Muscle layer of colon (tissue), 2 donors: ENCODE data around the gene SIGMAR1.
"Not testable (repeated sequence)": the region's sequence is repeated elsewhere in the genome, so short reads cannot be mapped to it uniquely, and the experiment has no call there.

Experiments used
- H3K27ac ChIP-seq: one replicate; pipeline ENCODE4 v1.7.0; 2013; ENCODE audit warnings: low read depth, mild to moderate bottlenecking, low read length, moderate library complexity
- H3K27me3 ChIP-seq, 2 donors: one replicate each; pipeline ENCODE4 v1.7.0; 2013; ENCODE audit warnings: low read length in 2 of 2, mild to moderate bottlenecking in 2 of 2; ENCODE audit not compliant: insufficient read depth in 2 of 2, control insufficient read depth in 1 of 2
- H3K36me3 ChIP-seq: one replicate; pipeline ENCODE4 v1.7.0; 2013; ENCODE audit warnings: mild to moderate bottlenecking, low read length; ENCODE audit not compliant: insufficient read depth
- H3K4me1 ChIP-seq: one replicate; pipeline ENCODE4 v1.7.0; 2013; ENCODE audit warnings: mild to moderate bottlenecking, low read length; ENCODE audit not compliant: insufficient read depth
- H3K4me3 ChIP-seq, 2 donors: one replicate each; pipeline ENCODE4 v1.7.0; 2013; ENCODE audit warnings: low read length in 2 of 2, low read depth in 1 of 2, mild to moderate bottlenecking in 1 of 2, moderate library complexity in 1 of 2
- H3K9ac ChIP-seq: one replicate; pipeline ENCODE4 v1.7.0; 2013; ENCODE audit warnings: low read length
- H3K9me3 ChIP-seq: one replicate; pipeline ENCODE4 v1.7.0; 2013; ENCODE audit warnings: mild to moderate bottlenecking, low read length
- donor health status: abdominal sarcoma.
- donor health status: Adenocarcinoma of cecum.

Gene SIGMAR1

GRCh38 chr9:34642679-34643078 lies 5.1 kb upstream of the SIGMAR1 start:
- H3K4me1 ChIP-seq, result peaks cover 22% of the 10 kb centered on the region
- H3K9me3 ChIP-seq, result no peaks in the 10 kb centered on the region
- H3K4me3 ChIP-seq, result no peak overlapping the region
- no peak overlapping the region for H3K9ac ChIP-seq
- H3K36me3 ChIP-seq, result no peaks in the 10 kb centered on the region
- no peak overlapping the region for H3K27ac ChIP-seq
- H3K27me3 ChIP-seq, result no peaks in the 10 kb centered on the region

- H3K4me3 ChIP-seq, H3K9ac ChIP-seq, H3K27ac ChIP-seq, H3K36me3 ChIP-seq, H3K9me3 ChIP-seq, H3K27me3 ChIP-seq: not testable (repeated sequence)
- peaks cover 24% of the 10 kb centered on the region for H3K4me1 ChIP-seq
Observed at GRCh38 chr9:34639322-34639721, 1.7 kb upstream of the SIGMAR1 start.

GRCh38 chr9:34638138-34638445 lies 505 bp upstream of the SIGMAR1 start:
- Histone ChIP-seq H3K4me1 (peaks cover 31% of the 10 kb centered on the region), H3K27me3 (no peaks in the 10 kb centered on the region), H3K9ac (peak overlapping the region; percentile 88), H3K4me3 (peak overlapping the region; percentile 76 to 80), H3K9me3 (no peaks in the 10 kb centered on the region), H3K27ac (peak overlapping the region; percentile 93), H3K36me3 (peaks cover 6% of the 10 kb centered on the region)

GRCh38 chr9:34636791-34637355 lies 714 bp downstream of the SIGMAR1 start:
- Histone ChIP-seq H3K27me3 (no peaks in the 10 kb centered on the region), H3K9ac (peak overlapping the region; percentile 41), H3K36me3 (peaks cover 6% of the 10 kb centered on the region), H3K9me3 (no peaks in the 10 kb centered on the region), H3K4me1 (peaks cover 31% of the 10 kb centered on the region), H3K4me3 (peak overlapping the region; percentile 76 to 80), H3K27ac (peak overlapping the region; percentile 93)

GRCh38 chr9:34635556-34635955 lies 2.0 kb downstream of the SIGMAR1 start:
- H3K9me3 ChIP-seq, result no peaks in the 10 kb centered on the region
- H3K4me3 ChIP-seq, result no peak overlapping the region
- H3K36me3 ChIP-seq, result peaks cover 6% of the 10 kb centered on the region
- no peaks in the 10 kb centered on the region for H3K27me3 ChIP-seq
- H3K9ac ChIP-seq, result no peak overlapping the region
- H3K27ac ChIP-seq, result no peak overlapping the region
- H3K4me1 ChIP-seq, result peaks cover 31% of the 10 kb centered on the region

GRCh38 chr9:34634551-34635248 lies 2.9 kb downstream of the SIGMAR1 start:
- H3K4me3 ChIP-seq, result no peak overlapping the region
- no peaks in the 10 kb centered on the region for H3K9me3 ChIP-seq
- H3K9ac ChIP-seq, result no peak overlapping the region
- H3K27me3 ChIP-seq, result peaks cover 0 to 1% of the 10 kb centered on the region in 2 donors
- H3K27ac ChIP-seq, result no peak overlapping the region
- H3K4me1 ChIP-seq, result peaks cover 31% of the 10 kb centered on the region
- peaks cover 6% of the 10 kb centered on the region for H3K36me3 ChIP-seq

- peaks cover 6% of the 10 kb centered on the region for H3K36me3 ChIP-seq
- no peak overlapping the region for H3K4me3 ChIP-seq
- peaks cover 31% of the 10 kb centered on the region for H3K4me1 ChIP-seq
- no peak overlapping the region for H3K9ac ChIP-seq
- no peaks in the 10 kb centered on the region for H3K9me3 ChIP-seq
- no peak overlapping the region for H3K27ac ChIP-seq
- H3K27me3 ChIP-seq, result peaks cover 5 to 8% of the 10 kb centered on the region in 2 donors
Observed at GRCh38 chr9:34633851-34634550, 3.6 kb downstream of the SIGMAR1 start.

GRCh38 chr9:34633166-34633565 lies 4.4 kb downstream of the SIGMAR1 start:
- Histone ChIP-seq H3K27me3 (peaks cover 11 to 14% of the 10 kb centered on the region in 2 donors), H3K4me1 (peaks cover 29% of the 10 kb centered on the region), H3K9me3 (no peaks in the 10 kb centered on the region), H3K9ac (no peak overlapping the region), H3K36me3 (peaks cover 6% of the 10 kb centered on the region), H3K4me3 (no peak overlapping the region), H3K27ac (no peak overlapping the region)

GRCh38 chr9:34630402-34631154 lies 7.0 kb downstream of the SIGMAR1 start:
- H3K4me3 ChIP-seq, result no peak overlapping the region
- no peak overlapping the region for H3K9ac ChIP-seq
- H3K4me1 ChIP-seq, result peaks cover 16% of the 10 kb centered on the region
- H3K27ac ChIP-seq, result no peak overlapping the region
- peaks cover 36 to 40% of the 10 kb centered on the region in 2 donors for H3K27me3 ChIP-seq
- no peaks in the 10 kb centered on the region for H3K9me3 ChIP-seq
- peaks cover 6% of the 10 kb centered on the region for H3K36me3 ChIP-seq

GRCh38 chr9:34629491-34629808 lies 8.1 kb downstream of the SIGMAR1 start:
- Histone ChIP-seq H3K9ac (no peak overlapping the region), H3K9me3 (no peaks in the 10 kb centered on the region), H3K4me3 (peak overlapping the region in 1 of 2 donors; percentile 52), H3K4me1 (peaks cover 15% of the 10 kb centered on the region), H3K36me3 (no peaks in the 10 kb centered on the region), H3K27ac (no peak overlapping the region), H3K27me3 (peaks cover 45 to 51% of the 10 kb centered on the region in 2 donors)

GRCh38 chr9:34628656-34629490 lies 8.7 kb downstream of the SIGMAR1 start, which contains the start of gene ARID3C:
Gene ARID3C, minus strand, starts transcription at chr9:34629066. Its CDS starts 1,052 bp downstream, at chr9:34628014.
- H3K27me3 ChIP-seq, result peaks cover 45 to 57% of the 10 kb centered on the region in 2 donors
- H3K4me1 ChIP-seq, result peaks cover 11% of the 10 kb centered on the region
- no peaks in the 10 kb centered on the region for H3K36me3 ChIP-seq
- H3K9ac ChIP-seq, result no peak within 1 kb of the TSS
- H3K4me3 ChIP-seq, result peak within 1 kb of the TSS; percentile 30 to 52
- H3K9me3 ChIP-seq, result no peaks in the 10 kb centered on the region
- H3K27ac ChIP-seq, result no peak within 1 kb of the TSS
